HG03108 (cell line): ENCODE measurements around the gene MSI2.

ENCODE experiments used
- ATAC-seq: cut with Tn5 transposase; IDR thresholded peaks from one replicate; pipeline ENCODE4 v1.9.1; 2021; ENCODE audit warnings: moderate library complexity; ENCODE audit not compliant: unreplicated experiment

Gene MSI2

GRCh38 chr17:57559634-57560318 lies 303.5 kb downstream of the MSI2 start:
- ATAC-seq = no peak

DNA sequence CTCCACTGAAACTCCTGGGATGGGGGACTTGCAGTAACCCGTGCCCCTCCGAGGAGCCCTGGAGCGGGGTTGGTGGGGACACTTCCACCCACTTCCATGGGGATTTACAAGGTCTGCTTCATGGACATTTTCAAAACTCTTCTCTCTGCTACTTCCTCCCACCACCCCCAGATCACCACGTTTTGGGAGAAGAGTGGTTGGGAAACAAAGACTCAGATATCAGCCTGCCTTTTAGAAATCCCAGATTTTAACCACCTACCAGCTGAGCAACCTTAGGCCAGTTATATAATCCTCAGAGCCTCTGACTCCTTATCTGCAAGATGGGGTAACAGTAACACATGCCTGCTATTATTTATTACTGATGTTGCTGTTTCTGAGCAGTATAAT lies 304.0 kb downstream of the MSI2 start:
- ATAC-seq = no peak

- no peak for ATAC-seq
Observed at GRCh38 chr17:57561072-57561861, 304.9 kb downstream of the MSI2 start.

DNA sequence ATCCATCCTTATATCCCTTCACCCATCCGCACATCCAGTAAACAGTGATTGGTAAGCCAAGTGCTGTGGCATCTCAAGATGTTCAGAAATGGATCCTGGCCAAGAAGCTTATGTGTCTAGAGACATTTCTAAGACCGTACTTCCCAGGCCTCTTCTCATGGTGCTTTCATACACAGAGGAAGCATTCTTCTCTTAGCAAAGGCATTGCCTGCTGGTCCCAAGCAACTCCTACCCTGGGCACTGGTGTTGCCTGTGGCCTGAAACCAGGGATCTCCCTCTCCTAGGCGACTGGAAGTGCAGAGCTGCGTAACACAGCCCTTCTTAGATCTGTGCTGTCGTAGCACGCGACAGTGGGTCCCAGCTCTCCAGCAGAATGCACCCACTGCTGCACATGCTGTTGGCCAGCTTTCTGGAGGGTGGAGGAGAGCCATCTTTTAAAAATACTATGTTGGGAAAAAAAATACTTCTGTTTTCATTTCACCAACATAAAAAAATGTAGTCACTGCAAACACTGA lies 305.9 kb downstream of the MSI2 start:
- ATAC-seq = no peak

DNA sequence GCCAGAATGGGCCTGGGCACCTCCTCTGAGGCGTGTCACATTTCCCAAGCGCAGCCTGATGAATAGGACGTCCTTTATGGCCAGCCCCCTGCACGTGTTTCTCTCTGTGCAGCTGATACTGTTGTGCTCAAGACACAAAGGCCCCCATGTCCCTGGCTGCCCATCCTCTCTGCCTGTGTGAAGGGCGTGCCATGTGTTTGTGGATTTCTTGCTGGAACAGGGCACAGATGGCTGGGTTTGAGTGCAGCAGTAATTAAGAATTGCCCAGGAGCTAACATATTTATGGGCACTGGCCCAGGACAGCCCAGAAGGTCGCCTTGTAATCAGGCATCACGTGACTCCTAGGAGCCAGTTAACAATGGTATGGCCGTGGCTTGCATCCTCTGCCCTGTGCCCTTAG lies 307.6 kb downstream of the MSI2 start:
- no peak for ATAC-seq

GRCh38 chr17:57565176-57565575 lies 308.9 kb downstream of the MSI2 start:
- no peak for ATAC-seq

GRCh38 chr17:57566721-57567120 lies 310.4 kb downstream of the MSI2 start:
- no peak for ATAC-seq

- no peak for ATAC-seq
Observed at GRCh38 chr17:57567251-57567650, 310.9 kb downstream of the MSI2 start.

- ATAC-seq = no peak
Observed at GRCh38 chr17:57568340-57568739, 312.0 kb downstream of the MSI2 start.

- ATAC-seq = no peak
Observed at GRCh38 chr17:57569021-57569420, 312.7 kb downstream of the MSI2 start.

GRCh38 chr17:57569853-57570252 lies 313.5 kb downstream of the MSI2 start:
- no peak for ATAC-seq

DNA sequence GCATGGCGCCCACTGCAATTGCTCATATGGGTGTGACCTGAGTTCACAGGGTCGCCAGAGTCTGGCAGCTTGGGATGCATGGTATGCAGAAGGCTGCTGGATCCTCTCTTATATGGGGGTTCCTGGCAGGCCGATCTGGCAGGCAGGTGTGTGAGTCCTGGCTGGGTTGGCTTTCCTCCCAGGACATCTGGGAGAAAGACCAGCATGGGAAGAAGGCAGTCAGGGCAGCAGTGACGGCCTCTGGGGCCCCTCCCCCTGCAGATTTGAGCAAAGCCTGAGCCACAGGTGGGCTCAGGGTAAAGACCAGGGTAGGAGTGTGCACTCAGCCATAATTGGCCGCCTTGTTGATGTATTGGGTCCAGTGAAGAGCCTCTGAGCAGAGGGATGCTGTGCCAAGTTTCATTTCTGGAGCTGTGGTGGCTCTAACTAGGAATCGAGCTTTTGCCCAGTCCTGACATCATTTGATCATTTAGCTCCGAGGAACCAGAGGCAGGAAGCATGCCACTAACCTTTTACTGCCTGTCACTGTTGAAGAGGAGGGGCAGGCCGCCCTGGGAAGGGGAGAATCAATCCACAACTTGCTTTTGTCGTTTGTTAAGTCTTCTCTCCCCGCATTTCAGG lies 314.5 kb downstream of the MSI2 start:
- no peak for ATAC-seq

- ATAC-seq = no peak
Observed at GRCh38 chr17:57572062-57572461, 315.7 kb downstream of the MSI2 start.

DNA sequence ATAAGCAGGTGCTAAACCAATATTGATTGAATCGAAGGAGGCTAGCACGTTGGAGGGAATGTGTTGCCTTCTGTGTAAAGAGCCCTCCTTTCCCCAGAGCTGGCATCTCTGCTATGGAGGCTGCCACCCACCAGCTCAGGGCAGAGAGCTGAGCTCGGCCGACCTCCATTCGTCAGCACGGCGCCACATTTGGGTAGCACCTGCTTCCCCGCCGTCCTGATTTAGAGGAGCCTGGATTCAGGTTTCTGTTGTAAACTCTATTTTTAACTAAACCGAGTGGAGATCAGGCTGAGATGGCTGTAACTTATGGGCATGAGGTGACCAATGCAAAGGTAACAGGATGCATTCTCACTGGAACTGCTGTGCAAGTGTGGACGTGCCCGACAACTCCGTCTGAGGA lies 316.3 kb downstream of the MSI2 start:
- ATAC-seq = no peak

DNA sequence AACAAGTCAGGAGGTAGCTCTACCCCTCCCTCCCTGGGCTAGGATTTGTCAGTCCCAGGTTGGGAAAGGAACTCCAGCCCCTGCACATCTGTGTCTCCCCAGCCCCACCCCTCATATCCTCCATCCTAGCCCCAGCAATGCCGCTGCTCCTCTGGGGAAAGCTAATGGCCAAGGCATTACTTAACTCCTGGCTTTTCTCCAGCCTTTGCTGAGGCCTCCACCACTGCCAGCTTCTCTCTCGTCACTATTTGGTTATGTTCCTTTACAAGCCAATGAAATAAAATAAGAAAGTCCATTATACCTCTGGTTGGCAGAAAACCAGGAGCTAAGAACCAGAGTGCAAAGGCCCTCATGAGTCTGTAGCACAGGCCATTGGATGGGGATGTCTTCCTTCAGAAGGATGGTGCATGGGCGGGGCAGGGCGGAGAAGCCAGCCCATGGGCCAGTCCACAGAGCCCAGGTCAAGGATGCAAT lies 317.8 kb downstream of the MSI2 start:
- ATAC-seq = no peak

- ATAC-seq = no peak
Observed at GRCh38 chr17:57576744-57577143, 320.4 kb downstream of the MSI2 start.

DNA sequence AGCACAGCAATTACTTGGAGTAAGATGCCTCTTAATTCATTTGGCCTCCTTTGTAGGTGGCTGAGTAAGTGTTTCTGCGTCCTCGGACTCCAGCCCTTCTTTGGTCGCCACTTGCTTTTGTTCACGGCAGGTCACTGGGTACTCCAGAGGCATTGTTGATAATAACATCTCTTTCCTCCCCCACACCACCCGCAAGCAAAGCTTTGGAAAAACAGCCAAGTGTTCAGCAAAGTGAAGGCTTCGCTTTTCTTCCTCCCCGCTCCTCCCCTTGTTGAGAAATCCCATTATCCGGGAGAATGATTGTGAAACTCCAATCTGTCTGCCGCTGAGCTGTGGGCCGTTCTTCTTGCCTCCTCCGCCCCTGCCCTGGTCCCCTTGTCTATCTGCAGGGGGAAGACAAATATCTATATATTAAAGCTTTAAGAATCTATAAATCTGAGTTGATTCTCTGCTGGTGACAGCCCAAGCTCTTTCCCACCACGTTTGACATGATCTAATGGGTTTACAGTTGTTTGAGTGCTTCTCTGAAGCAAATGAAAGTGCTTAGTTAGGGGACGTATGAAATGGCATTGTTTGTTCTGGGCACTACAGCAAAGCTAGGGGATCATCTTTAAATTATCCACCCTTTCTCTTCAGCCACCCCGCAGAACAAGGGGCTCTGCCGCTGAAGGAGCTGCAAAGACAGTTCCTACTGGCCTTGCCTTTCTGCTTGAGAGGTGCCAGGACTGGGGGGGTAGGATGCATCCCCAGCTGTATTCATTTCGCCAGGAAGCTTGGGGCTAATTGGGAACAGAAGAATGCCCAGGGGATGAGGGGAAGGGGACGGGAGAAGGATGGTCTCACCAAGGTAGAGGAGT lies 321.7 kb downstream of the MSI2 start:
- ATAC-seq = no peak

- no peak for ATAC-seq
Observed at GRCh38 chr17:57578608-57579225, 322.4 kb downstream of the MSI2 start.

- no peak for ATAC-seq
Observed at GRCh38 chr17:57579245-57579644, 322.9 kb downstream of the MSI2 start.

DNA sequence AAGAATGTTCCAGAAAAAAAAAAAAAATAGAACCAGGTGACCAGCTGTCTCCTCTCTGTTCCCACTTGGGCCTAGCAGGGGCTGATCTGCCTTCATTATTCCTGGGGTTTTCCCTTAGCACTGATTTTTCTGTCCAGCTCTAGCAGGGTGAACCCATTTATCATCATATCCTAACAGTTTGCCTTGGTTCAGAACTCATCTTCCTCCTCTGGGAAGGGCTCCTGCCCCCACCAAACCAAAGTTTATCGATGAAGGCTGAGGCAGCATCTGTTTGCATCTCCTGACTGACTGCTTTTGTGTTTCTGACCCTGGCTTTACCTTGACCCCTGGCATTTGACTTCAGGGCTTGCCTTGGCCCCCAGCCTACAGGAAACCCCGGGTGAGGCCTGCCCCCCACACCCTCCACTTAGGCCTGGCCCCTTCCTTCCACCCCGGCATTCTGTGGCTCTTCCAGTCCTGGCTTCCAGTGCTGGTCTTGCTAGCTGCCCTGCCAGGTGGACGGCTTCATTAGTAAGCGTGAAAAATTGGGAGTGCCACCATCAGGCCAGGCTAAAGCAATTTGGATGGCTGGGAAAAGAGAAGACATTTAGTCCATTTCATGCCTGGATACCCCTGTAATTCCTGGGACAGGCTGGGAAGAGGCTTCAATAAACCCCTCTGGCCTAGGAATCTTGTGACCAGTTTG lies 323.9 kb downstream of the MSI2 start:
- no peak for ATAC-seq
